ENCODE data around the gene NAV2.

DNA sequence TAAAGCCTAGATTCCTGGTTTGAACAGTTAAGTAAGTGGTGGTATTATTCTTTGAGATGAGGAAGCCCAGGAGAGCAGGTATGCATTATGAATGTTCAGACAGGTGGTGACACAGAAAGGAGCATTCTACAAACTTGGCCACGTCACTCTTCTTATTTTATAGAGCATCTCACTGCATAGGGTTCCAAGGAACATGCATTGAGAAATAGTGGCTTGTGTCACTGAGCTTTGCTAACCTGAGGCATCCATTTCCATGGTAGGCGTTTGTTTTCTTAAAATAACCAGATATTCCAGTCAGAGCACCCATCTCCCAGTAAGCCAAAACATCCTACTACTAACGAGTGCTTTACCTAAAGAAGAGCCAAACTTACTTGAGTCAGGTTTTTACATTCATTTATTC lies 169.7 kb downstream of the NAV2 start:
- TF ChIP-seq CTCF (IDR thresholded peaks at IDR 0.05): no peak
- no peak for TF ChIP-seq POLR2A (IDR thresholded peaks at IDR 0.05)

Data from body of pancreas (tissue), 4 donors.